OCI-LY1 (cell line): ENCODE data around the gene TRIM14.
"Not testable (repeated sequence)": the region's sequence is repeated elsewhere in the genome, so short reads cannot be mapped to it uniquely, and the experiment has no call there.

ENCODE experiments used
- H2AFZ ChIP-seq: fragments of 200-600 bp; sonication (generic), shearing (Covaris generic); 2 replicates; pipeline ENCODE4 v1.6.0; 2014; ENCODE audit warnings: antibody characterized with exemption, mild to moderate bottlenecking, low read length
- H3F3A ChIP-seq: fragments of 200-600 bp; sonication (generic), shearing (Covaris generic); 2 replicates; pipeline ENCODE4 v1.6.0; 2014; ENCODE audit warnings: mild to moderate bottlenecking, antibody characterized with exemption, low read length, moderate library complexity; ENCODE audit not compliant: insufficient read depth
- H3K27ac ChIP-seq: fragments of 200-600 bp; sonication (generic); 2 replicates; pipeline ENCODE4 v1.5.1; 2014; ENCODE audit warnings: low read length, mixed run types, mild to moderate bottlenecking, low read depth; ENCODE audit not compliant: poor library complexity, severe bottlenecking
- H3K27me3 ChIP-seq: fragments of 200-600 bp; sonication (generic); 2 replicates; pipeline ENCODE4 v1.6.0; 2014; ENCODE audit warnings: antibody characterized with exemption, mild to moderate bottlenecking, low read length, moderate library complexity; ENCODE audit not compliant: insufficient read depth
- H3K36me3 ChIP-seq: fragments of 200-600 bp; sonication (generic); 2 replicates; pipeline ENCODE4 v1.6.1; 2014; ENCODE audit warnings: mild to moderate bottlenecking, antibody characterized with exemption, low read length, moderate library complexity, mixed read lengths; ENCODE audit not compliant: insufficient read depth
- H3K4me1 ChIP-seq: fragments of 200-600 bp; sonication (generic); 2 replicates; pipeline ENCODE4 v1.5.1; 2014; ENCODE audit warnings: mild to moderate bottlenecking, low read length, moderate library complexity; ENCODE audit not compliant: insufficient read depth, severe bottlenecking
- H3K4me2 ChIP-seq: fragments of 200-600 bp; sonication (generic), shearing (Covaris generic); 2 replicates; pipeline ENCODE4 v1.6.1; 2014; ENCODE audit warnings: low read length
- H3K4me3 ChIP-seq: fragments of 200-600 bp; sonication (generic); 2 replicates; pipeline ENCODE4 v1.5.1; 2014; ENCODE audit warnings: low read length, low read depth, mild to moderate bottlenecking, mixed read lengths; ENCODE audit not compliant: poor library complexity, severe bottlenecking
- H3K79me2 ChIP-seq: fragments of 200-600 bp; shearing (Covaris generic); 2 replicates; pipeline ENCODE4 v1.6.1; 2016; ENCODE audit warnings: mixed run types, low read length, mixed read lengths; ENCODE audit not compliant: insufficient read depth
- H3K9ac ChIP-seq: fragments of 200-600 bp; sonication (generic), shearing (Covaris generic); 2 replicates; pipeline ENCODE4 v1.6.1; 2014; ENCODE audit warnings: mild to moderate bottlenecking, low read length, mixed read lengths
- H3K9me2 ChIP-seq: fragments of 200-600 bp; sonication (generic), shearing (Covaris generic); 2 replicates; pipeline ENCODE4 v1.6.1; 2014; ENCODE audit warnings: low read depth, mild to moderate bottlenecking, low read length, mixed read lengths
- H3K9me3 ChIP-seq: fragments of 200-600 bp; shearing (Covaris generic); 2 replicates; pipeline ENCODE4 v1.6.1; 2014; ENCODE audit warnings: low read length, mixed read lengths
- H4K20me1 ChIP-seq: fragments of 200-600 bp; sonication (generic), shearing (Covaris generic); 2 replicates; pipeline ENCODE4 v1.6.0; 2016; ENCODE audit warnings: mild to moderate bottlenecking, low read length; ENCODE audit not compliant: insufficient read depth
- CTCF ChIP-seq: fragments of 200-600 bp; sonication (generic), shearing (Covaris generic); IDR thresholded peaks from 2 replicates; pipeline ENCODE4 v1.5.1; 2017; ENCODE audit warnings: mild to moderate bottlenecking, antibody characterized with exemption, low read length, moderate library complexity, mixed read lengths
- EZH2 ChIP-seq: fragments of 200-600 bp; sonication (generic), shearing (Covaris generic); IDR thresholded peaks from 2 replicates; pipeline ENCODE4 v1.8.0; 2017; ENCODE audit warnings: borderline replicate concordance, mixed run types, mild to moderate bottlenecking, antibody characterized with exemption, low read length, moderate library complexity, mixed read lengths

TRIM14 gene

GRCh38 chr9:98127226-98127625, 8.2 kb upstream of the TRIM14 start:
- no peaks in the 10 kb centered on the region for H3K27me3 ChIP-seq
- no peaks in the 10 kb centered on the region for H3K79me2 ChIP-seq
- no peak overlapping the region for H3K4me2 ChIP-seq
- no peak overlapping the region for H3K9ac ChIP-seq
- TF ChIP-seq EZH2 (no peak), CTCF (no peak)
- H2AFZ ChIP-seq, result no peak overlapping the region
- no peaks in the 10 kb centered on the region for H3F3A ChIP-seq
- H3K9me3 ChIP-seq, result no peaks in the 10 kb centered on the region
- no peak overlapping the region for H3K27ac ChIP-seq
- no peak overlapping the region for H3K4me3 ChIP-seq
- no peaks in the 10 kb centered on the region for H3K36me3 ChIP-seq
- no peaks in the 10 kb centered on the region for H3K9me2 ChIP-seq
- H4K20me1 ChIP-seq, result no peaks in the 10 kb centered on the region
- H3K4me1 ChIP-seq, result peaks cover 10% of the 10 kb centered on the region

GRCh38 chr9:98124637-98125426, 5.8 kb upstream of the TRIM14 start:
- Histone ChIP-seq H4K20me1 (no peaks in the 10 kb centered on the region), H3K27me3 (no peaks in the 10 kb centered on the region), H3K4me1 (peaks cover 33% of the 10 kb centered on the region), H2AFZ (no peak overlapping the region), H3K27ac (no peak overlapping the region), H3K36me3 (no peaks in the 10 kb centered on the region), H3K79me2 (no peaks in the 10 kb centered on the region), H3K4me3 (no peak overlapping the region), H3F3A (no peaks in the 10 kb centered on the region), H3K9me3 (no peaks in the 10 kb centered on the region), H3K9me2 (no peaks in the 10 kb centered on the region), H3K4me2 (no peak overlapping the region), H3K9ac (no peak overlapping the region)
- TF ChIP-seq CTCF, result no peak
- TF ChIP-seq EZH2, result no peak

- H3K4me3 ChIP-seq, H3K79me2 ChIP-seq, H3F3A ChIP-seq, H4K20me1 ChIP-seq, H3K9ac ChIP-seq, H2AFZ ChIP-seq, H3K4me2 ChIP-seq, H3K27ac ChIP-seq, H3K36me3 ChIP-seq, H3K9me2 ChIP-seq, H3K27me3 ChIP-seq, H3K9me3 ChIP-seq: not testable (repeated sequence)
- peaks cover 33% of the 10 kb centered on the region for H3K4me1 ChIP-seq
Observed at GRCh38 chr9:98124091-98124490, 5.1 kb upstream of the TRIM14 start.

- H3K4me2 ChIP-seq, result no peak overlapping the region
- no peaks in the 10 kb centered on the region for H3K9me2 ChIP-seq
Observed at GRCh38 chr9:98121058-98121457, 2.0 kb upstream of the TRIM14 start.

More at GRCh38 chr9:98121058-98121457, 2.0 kb upstream of the TRIM14 start:
- H3K36me3 ChIP-seq, result peaks cover 4% of the 10 kb centered on the region; the same call in 1 of the 2 replicates
- H3F3A ChIP-seq, result no peaks in the 10 kb centered on the region
- TF ChIP-seq CTCF, result no peak
- TF ChIP-seq EZH2, result no peak
- H3K4me3 ChIP-seq, result no peak overlapping the region
- H4K20me1 ChIP-seq, result no peaks in the 10 kb centered on the region
- no peaks in the 10 kb centered on the region for H3K79me2 ChIP-seq
- no peak overlapping the region for H3K9ac ChIP-seq
- H3K4me1 ChIP-seq, result peaks cover 50% of the 10 kb centered on the region
- H2AFZ ChIP-seq, result no peak overlapping the region
- H3K27ac ChIP-seq, result no peak overlapping the region
- H3K27me3 ChIP-seq, result no peaks in the 10 kb centered on the region
- H3K9me3 ChIP-seq, result no peaks in the 10 kb centered on the region
